ENCODE data around the gene KRTAP10-12.

The KRTAP10-12 gene

DNA sequence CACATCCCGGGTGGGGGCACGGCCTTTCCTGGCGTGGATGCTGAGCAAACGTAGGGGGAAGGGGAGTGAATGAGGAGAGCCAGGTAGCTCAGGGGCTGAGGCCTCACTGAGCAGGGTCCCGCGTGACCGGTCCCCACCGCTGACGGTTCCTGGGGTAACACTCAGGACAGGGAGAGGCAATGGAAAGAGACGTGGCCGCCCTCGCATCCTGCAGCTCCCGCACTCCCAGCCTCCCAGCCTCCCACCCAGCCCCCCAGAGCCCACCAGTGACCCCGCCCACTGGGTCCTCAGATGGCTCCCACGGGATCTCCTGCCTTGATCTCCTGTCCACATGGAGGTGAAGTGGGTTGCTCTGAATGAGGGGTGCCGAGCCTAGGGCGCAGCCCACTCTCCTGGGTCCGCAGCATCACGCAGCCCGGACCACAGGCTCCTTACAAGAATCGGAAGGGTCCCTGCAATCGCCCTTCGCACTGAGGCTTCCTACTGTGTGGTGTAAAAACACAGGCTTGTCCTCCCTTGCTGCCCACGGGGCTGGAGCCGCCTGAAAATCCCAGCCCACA is 12.0 kb downstream of the KRTAP10-12 start:
- DNase-seq (ENCODE audit: low spot score), result no peak
- CTCF ChIA-PET, result no interaction called here
- no peak overlapping the region for H3K27ac ChIP-seq
- TF ChIP-seq, protein P1, sequence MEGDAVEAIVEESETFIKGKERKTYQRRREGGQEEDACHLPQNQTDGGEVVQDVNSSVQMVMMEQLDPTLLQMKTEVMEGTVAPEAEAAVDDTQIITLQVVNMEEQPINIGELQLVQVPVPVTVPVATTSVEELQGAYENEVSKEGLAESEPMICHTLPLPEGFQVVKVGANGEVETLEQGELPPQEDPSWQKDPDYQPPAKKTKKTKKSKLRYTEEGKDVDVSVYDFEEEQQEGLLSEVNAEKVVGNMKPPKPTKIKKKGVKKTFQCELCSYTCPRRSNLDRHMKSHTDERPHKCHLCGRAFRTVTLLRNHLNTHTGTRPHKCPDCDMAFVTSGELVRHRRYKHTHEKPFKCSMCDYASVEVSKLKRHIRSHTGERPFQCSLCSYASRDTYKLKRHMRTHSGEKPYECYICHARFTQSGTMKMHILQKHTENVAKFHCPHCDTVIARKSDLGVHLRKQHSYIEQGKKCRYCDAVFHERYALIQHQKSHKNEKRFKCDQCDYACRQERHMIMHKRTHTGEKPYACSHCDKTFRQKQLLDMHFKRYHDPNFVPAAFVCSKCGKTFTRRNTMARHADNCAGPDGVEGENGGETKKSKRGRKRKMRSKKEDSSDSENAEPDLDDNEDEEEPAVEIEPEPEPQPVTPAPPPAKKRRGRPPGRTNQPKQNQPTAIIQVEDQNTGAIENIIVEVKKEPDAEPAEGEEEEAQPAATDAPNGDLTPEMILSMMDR (conservative IDR thresholded peaks at IDR 0.05; ENCODE audit: low read depth), result no peak
- POLR2A ChIA-PET (ENCODE audit: low non-redundant PET), result interaction anchor here (0.6 kb wide), 1 partner anchor 36 kb away, joined by 3 read pairs; no protein-coding TSS in a partner anchor

DNA sequence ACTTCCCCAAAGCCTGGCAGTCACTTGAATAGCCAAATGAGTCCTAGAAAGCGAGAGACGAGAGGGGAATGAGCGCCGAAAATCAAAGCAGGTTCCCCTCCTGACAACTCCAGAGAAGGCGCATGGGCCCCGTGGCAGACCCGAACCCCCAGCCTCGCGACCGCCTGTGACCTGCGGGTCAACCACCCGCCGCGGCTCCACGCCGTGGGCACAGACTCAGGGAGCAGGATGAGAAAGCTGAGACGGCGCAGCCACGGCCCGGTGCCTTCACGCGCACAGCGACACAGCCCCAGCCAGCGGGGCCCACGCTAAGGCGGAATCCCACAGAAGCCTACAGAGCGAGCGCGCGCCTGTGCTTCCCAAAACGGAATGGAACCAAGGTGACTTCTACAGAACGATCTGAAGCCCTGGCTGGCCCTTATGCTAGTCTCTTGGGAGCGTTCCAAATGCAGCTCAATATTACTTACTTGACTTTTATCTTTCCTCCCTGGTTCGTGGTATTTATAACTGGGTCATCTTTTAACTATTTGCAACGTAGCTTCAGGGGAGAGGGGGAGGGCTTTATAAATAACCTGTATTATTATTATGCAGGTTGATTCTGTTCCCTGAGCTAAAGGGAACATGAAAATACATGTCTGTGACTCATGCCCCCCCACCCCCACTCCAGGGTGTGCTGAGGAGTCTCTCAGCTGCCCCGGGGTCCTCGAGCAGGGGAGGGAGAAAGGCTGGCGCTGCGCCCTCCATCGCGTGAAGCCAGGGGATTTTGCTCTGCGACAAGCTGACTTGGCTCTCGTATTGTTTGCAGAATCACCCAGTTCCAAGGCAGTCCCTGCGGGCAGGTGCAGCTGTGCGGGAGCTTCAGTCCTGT is 12.7 kb downstream of the KRTAP10-12 start:
- ChIA-PET POLR2A (ENCODE audit: low non-redundant PET) (no interaction called here), CTCF (no interaction called here)
- TF ChIP-seq, protein P1 (conservative IDR thresholded peaks at IDR 0.05; ENCODE audit: low read depth), result no peak
- H3K27ac ChIP-seq, result no peak overlapping the region
- DNase-seq (ENCODE audit: low spot score), result peak; percentile 72

DNA sequence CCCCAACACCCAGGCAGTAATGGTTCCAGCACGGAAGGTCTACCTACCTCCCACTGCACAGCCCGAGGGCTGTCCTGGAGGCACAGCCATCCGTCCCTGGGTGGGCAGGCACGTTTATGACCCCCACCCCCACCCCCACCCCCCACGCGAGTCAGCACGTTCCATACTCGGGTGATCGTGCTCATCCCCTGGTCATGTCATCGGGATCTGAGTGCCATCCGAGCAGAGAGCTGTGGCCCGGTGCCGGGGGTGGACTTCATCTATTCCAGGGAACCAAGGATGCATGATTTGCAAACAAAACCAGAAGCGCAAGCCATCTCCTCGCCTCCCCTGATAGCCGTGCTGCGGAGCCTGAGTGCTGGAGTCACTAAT is 13.3 kb downstream of the KRTAP10-12 start:
- H3K27ac ChIP-seq, result no peak overlapping the region
- POLR2A ChIA-PET (ENCODE audit: low non-redundant PET), result no interaction called here
- TF ChIP-seq, protein P1 (conservative IDR thresholded peaks at IDR 0.05; ENCODE audit: low read depth), result no peak
- CTCF ChIA-PET, result no interaction called here
- DNase-seq (ENCODE audit: low spot score), result no peak

DNA sequence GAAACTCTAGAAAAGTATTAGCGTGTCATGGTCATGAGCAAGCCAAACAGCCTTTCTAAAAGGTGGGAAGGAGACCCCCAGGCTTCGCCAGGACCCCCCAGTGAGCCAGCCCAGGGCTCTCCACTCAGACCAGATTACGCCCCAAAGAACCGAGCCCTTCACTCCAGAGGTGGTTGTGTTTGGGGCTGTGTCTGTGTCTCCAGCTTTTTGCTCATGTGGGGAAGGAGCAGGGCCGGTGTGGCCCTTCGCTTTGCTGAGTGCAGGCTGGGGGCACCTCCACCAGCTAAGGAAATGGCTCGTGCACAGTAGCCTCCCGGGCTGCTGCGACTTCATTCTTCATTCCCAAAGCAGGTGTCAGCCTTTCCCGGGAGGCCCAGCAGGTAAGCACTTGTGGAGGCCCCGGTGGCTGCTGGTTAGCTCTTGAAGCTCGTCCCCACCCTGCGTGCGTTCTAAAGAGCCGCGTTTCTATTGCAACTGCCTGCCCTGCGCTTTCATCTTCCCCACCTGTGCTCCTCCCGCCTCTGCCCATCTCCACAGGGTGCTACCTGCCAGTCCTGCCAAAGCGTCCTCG is 13.9 kb downstream of the KRTAP10-12 start:
- TF ChIP-seq, protein P1 (conservative IDR thresholded peaks at IDR 0.05; ENCODE audit: low read depth), result no peak
- POLR2A ChIA-PET (ENCODE audit: low non-redundant PET), result interaction anchor here (0.6 kb wide), 1 partner anchor 298 kb away, joined by 4 read pairs; no protein-coding TSS in a partner anchor
- DNase-seq (ENCODE audit: low spot score), result no peak
- H3K27ac ChIP-seq, result no peak overlapping the region
- CTCF ChIA-PET, result interaction anchor here (0.7 kb wide), 1 partner anchor 53 kb away, joined by 3 read pairs; no protein-coding TSS in a partner anchor

- POLR2A ChIA-PET (ENCODE audit: low non-redundant PET), result interaction anchor here (0.6 kb wide), 1 partner anchor 299 kb away, joined by 4 read pairs; no protein-coding TSS in a partner anchor
- H3K27ac ChIP-seq, result no peak within 1 kb of the TSS
- DNase-seq (ENCODE audit: low spot score), result no peak
- TF ChIP-seq, protein P1 (conservative IDR thresholded peaks at IDR 0.05; ENCODE audit: low read depth), result no peak
- CTCF ChIA-PET, result interaction anchor here (0.7 kb wide), 1 partner anchor 53 kb away, joined by 3 read pairs; no protein-coding TSS in a partner anchor
Measured at GRCh38 chr21:44711327-44712202, 14.6 kb downstream of the KRTAP10-12 start, which contains the start of gene TSPEAR. Gene TSPEAR, minus strand, starts transcription at chr21:44711572. Its CDS starts 58 bp downstream, at chr21:44711514.
